ENCODE data around the gene MS4A2.
"Not testable (repeated sequence)": the region's sequence is repeated elsewhere in the genome, so short reads cannot be mapped to it uniquely, and the experiment has no call there.

MS4A2 gene

DNA sequence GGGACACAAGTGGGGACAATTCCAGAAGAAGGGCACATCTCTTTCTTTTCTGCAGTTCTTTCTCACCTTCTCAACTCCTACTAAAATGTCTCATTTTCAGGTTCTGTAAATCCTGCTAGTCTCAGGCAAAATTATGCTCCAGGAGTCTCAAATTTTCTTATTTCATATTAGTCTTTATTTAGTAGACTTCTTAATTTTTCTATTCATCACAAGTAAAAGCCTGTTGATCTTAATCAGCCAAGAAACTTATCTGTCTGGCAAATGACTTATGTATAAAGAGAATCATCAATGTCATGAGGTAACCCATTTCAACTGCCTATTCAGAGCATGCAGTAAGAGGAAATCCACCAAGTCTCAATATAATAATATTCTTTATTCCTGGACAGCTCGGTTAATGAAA, at the start of gene MS4A2:
Gene MS4A2, plus strand, starts transcription at position 301 of the 400 bp plus-strand sequence. CDS start 102 bp downstream, outside the sequence.
- no peak for DNase-seq (ENCODE audit: low read depth)
- Histone ChIP-seq H3K36me3 (ENCODE audit: control insufficient read depth, insufficient read depth, low read length, severe bottlenecking) (no peaks in the 10 kb centered on the region), H3K4me1 (ENCODE audit: control insufficient read depth, insufficient read depth, low read length) (no peaks in the 10 kb centered on the region), H3K9ac (ENCODE audit: low read length) (no peak within 1 kb of the TSS), H3K4me3 (ENCODE audit: low read length) (no peak within 1 kb of the TSS), H3K27me3 (replicated peaks; ENCODE audit: control insufficient read depth, insufficient read depth, low read length) (no peaks in the 10 kb centered on the region), H3K9me3 (ENCODE audit: control insufficient read depth, low read length) (no peaks in the 10 kb centered on the region)

DNA sequence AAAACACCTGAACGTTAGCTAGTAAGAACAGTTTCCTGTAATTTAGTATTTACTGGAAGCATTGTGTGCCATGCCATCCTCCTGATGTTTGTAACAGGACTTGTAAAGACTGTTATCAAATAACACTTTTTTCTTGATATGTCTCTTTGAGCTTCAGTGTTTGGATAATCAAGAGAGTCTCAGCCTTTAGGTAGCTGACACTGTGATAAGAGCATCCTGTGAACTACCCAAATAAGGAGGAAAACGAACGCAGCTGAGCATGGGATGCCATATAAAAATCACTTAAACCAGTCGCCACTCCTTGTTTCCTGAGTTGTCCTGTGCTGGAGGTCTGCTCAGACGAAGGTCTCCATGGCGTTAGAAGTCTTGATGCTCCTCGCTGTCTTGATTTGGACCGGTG, 48.4 kb upstream of the MS4A2 start, which contains the start of gene OOSP2:
Gene OOSP2, plus strand, starts transcription at position 301 of the 400 bp plus-strand sequence. Its CDS starts 51 bp downstream, at position 352.
- H3K9me3 ChIP-seq (ENCODE audit: control insufficient read depth, low read length), result no peaks in the 10 kb centered on the region
- H3K9ac ChIP-seq (ENCODE audit: low read length), result no peak within 1 kb of the TSS
- no peak for DNase-seq (ENCODE audit: low read depth)
- no peaks in the 10 kb centered on the region for H3K27me3 ChIP-seq (replicated peaks; ENCODE audit: control insufficient read depth, insufficient read depth, low read length)
- no peak within 1 kb of the TSS for H3K4me3 ChIP-seq (ENCODE audit: low read length)
- H3K36me3 ChIP-seq (ENCODE audit: control insufficient read depth, insufficient read depth, low read length, severe bottlenecking), result no peaks in the 10 kb centered on the region
- H3K4me1 ChIP-seq (ENCODE audit: control insufficient read depth, insufficient read depth, low read length), result no peaks in the 10 kb centered on the region

DNA sequence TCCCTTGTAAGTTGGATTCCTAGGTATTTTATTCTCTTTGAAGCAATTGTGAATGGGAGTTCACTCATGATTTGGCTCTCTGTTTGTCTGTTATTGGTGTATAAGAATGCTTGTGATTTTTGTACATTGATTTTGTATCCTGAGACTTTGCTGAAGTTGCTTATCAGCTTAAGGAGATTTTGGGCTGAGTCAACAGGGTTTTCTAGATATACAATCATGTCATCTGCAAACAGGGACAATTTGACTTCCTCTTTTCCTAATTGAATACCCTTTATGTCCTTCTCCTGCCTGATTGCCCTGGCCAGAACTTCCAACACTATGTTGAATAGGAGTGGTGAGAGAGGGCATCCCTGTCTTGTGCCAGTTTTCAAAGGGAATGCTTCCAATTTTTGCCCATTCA, 38.0 kb upstream of the MS4A2 start:
- DNase-seq (ENCODE audit: low read depth); H3K9me3 ChIP-seq (ENCODE audit: control insufficient read depth, low read length); H3K4me1 ChIP-seq (ENCODE audit: control insufficient read depth, insufficient read depth, low read length); H3K4me3 ChIP-seq (ENCODE audit: low read length); H3K27me3 ChIP-seq (replicated peaks; ENCODE audit: control insufficient read depth, insufficient read depth, low read length); H3K9ac ChIP-seq (ENCODE audit: low read length); H3K36me3 ChIP-seq (ENCODE audit: control insufficient read depth, insufficient read depth, low read length, severe bottlenecking): not testable (repeated sequence)

DNA sequence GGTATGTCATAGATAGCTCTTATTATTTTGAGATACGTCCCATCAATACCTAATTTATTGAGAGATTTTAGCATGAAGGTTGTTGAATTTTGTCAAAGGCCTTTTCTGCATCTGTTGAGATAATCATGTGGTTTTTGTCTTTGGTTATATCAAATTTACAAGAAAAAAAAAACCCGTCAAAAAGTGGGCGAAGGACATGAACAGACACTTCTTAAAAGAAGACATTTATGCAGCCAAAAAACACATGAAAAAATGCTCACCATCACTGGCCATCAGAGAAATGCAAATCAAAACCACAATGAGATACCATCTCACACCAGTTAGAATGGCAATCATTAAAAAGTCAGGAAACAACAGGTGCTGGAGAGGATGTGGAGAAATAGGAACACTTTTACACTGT, 37.6 kb upstream of the MS4A2 start:
- H3K36me3 ChIP-seq (ENCODE audit: control insufficient read depth, insufficient read depth, low read length, severe bottlenecking); DNase-seq (ENCODE audit: low read depth); H3K9me3 ChIP-seq (ENCODE audit: control insufficient read depth, low read length); H3K4me3 ChIP-seq (ENCODE audit: low read length); H3K27me3 ChIP-seq (replicated peaks; ENCODE audit: control insufficient read depth, insufficient read depth, low read length); H3K9ac ChIP-seq (ENCODE audit: low read length); H3K4me1 ChIP-seq (ENCODE audit: control insufficient read depth, insufficient read depth, low read length): not testable (repeated sequence)

DNA sequence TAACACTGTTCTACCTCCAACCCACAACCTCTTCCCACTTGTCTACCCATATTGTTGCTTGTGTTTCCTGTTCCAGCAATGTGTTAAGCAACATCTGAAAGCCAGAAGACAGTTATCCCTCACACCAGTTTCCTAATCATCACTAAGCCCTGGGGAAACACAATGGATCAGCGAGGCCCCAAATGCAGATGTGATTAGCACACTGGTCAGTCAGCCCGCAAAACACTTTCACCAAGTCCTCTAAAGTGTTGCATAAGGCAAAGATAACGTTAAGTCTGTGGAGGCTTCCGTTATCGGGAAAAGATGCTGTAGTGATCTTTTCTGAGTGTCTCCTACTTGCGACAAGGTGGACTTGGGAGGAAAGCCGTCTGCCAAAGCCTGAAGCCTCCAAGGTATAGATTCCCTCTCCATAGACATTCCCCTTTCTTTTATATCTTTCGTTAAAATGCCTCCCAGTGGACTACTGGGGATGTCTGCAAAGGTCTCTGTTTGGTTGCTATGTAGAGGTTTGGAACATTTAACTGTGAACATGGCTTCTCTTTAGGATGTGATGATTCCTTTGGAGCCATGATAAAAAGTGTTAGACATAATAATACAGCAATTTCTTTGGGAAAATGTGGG, 32.0 kb upstream of the MS4A2 start, which contains the start of gene MS4A3:
Gene MS4A3, plus strand, starts transcription at position 317 of the 621 bp plus-strand sequence. CDS start 4,496 bp downstream, outside the sequence.
- DNase-seq (ENCODE audit: low read depth), result no peak
- Histone ChIP-seq H3K4me1 (ENCODE audit: control insufficient read depth, insufficient read depth, low read length) (no peaks in the 10 kb centered on the region), H3K4me3 (ENCODE audit: low read length) (no peak within 1 kb of the TSS)

DNA sequence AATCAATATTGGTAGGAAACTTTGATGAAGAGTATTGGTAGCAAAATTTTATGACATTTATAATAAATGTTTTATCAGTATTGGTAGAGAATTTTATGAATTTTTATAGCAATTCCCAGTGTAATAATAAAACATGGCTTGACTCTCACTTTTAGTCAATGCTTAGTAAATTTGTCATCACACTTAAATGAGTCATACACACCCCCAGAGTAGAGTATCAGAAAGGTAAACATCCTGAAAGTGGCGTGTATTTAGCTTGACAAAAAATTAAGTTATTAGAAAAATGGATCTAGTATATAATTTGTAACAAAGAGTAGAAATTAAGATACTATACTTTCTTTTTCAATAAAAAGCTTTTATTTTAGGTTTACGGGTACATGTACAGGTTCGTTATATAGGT, 29.4 kb upstream of the MS4A2 start:
- H3K4me1 ChIP-seq (ENCODE audit: control insufficient read depth, insufficient read depth, low read length), result no peaks in the 10 kb centered on the region
- H3K36me3 ChIP-seq (ENCODE audit: control insufficient read depth, insufficient read depth, low read length, severe bottlenecking), result no peaks in the 10 kb centered on the region
- H3K27me3 ChIP-seq (replicated peaks; ENCODE audit: control insufficient read depth, insufficient read depth, low read length), result no peaks in the 10 kb centered on the region
- no peak overlapping the region for H3K4me3 ChIP-seq (ENCODE audit: low read length)
- DNase-seq (ENCODE audit: low read depth), result no peak
- no peak overlapping the region for H3K9ac ChIP-seq (ENCODE audit: low read length)
- H3K9me3 ChIP-seq (ENCODE audit: control insufficient read depth, low read length), result peaks cover 3% of the 10 kb centered on the region

More for the DNA sequence above, 32.0 kb upstream of the MS4A2 start, which contains the start of gene MS4A3:
- H3K9ac ChIP-seq (ENCODE audit: low read length), result no peak within 1 kb of the TSS
- H3K27me3 ChIP-seq (replicated peaks; ENCODE audit: control insufficient read depth, insufficient read depth, low read length), result no peaks in the 10 kb centered on the region
- H3K9me3 ChIP-seq (ENCODE audit: control insufficient read depth, low read length), result peaks cover 3% of the 10 kb centered on the region
- H3K36me3 ChIP-seq (ENCODE audit: control insufficient read depth, insufficient read depth, low read length, severe bottlenecking), result no peaks in the 10 kb centered on the region

DNA sequence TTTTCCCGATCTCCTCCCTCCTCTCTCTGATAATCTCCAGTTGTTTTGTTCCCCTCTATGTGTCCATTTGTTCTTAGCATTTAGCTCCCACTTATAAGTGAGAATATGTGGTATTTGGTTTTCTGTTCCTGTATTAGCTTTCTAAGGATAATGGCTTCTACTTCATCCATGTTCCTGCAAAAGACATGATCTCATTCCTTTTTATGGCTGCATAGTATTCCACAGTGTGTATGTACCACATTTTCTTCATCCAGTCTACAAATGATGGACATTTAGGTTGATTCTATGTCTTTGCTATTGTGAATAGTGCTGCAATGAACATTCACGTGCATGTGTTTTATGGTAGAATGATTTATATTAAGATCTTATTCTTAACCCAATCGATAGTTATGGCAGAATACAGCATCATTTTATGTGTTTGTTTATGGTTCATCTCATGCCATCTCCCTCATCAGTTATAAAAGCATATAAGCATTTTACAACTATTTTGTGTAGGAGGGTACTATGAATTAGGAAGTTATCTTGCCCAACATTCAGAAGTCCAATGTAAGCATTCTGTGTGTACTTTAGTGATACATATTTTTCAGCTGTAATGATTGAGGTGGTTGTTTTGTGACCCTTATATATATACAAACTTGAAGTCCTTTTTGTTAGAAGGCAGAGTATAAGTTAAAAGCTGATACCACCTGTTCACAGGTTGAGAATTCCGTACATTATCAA, 28.8 kb upstream of the MS4A2 start:
- Histone ChIP-seq H3K9ac (ENCODE audit: low read length) (no peak overlapping the region), H3K36me3 (ENCODE audit: control insufficient read depth, insufficient read depth, low read length, severe bottlenecking) (no peaks in the 10 kb centered on the region), H3K4me1 (ENCODE audit: control insufficient read depth, insufficient read depth, low read length) (no peaks in the 10 kb centered on the region), H3K9me3 (ENCODE audit: control insufficient read depth, low read length) (peaks cover 3% of the 10 kb centered on the region), H3K27me3 (replicated peaks; ENCODE audit: control insufficient read depth, insufficient read depth, low read length) (no peaks in the 10 kb centered on the region), H3K4me3 (ENCODE audit: low read length) (no peak overlapping the region)
- no peak for DNase-seq (ENCODE audit: low read depth)

DNA sequence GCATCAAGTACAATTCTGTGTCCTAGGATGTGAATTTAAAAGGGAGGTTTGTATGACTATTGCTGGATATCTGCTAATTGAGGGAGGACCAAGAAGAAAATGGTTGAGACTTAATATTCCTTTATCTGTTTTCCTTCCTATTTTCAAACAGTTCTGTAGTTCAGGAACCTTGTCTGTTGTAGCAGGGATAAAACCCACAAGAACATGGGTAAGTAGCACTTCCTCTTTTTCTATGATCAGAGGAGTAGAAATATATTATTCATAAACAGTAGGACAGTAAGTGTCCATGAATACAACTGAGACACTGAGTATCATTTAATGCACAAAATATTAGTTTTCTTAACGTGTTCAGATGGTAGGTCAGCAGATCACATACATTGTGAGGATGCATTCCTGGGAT, 24.4 kb upstream of the MS4A2 start:
- no peak for DNase-seq (ENCODE audit: low read depth)
- Histone ChIP-seq H3K9ac (ENCODE audit: low read length) (no peak overlapping the region), H3K27me3 (replicated peaks; ENCODE audit: control insufficient read depth, insufficient read depth, low read length) (no peaks in the 10 kb centered on the region), H3K9me3 (ENCODE audit: control insufficient read depth, low read length) (peaks cover 3% of the 10 kb centered on the region), H3K36me3 (ENCODE audit: control insufficient read depth, insufficient read depth, low read length, severe bottlenecking) (no peaks in the 10 kb centered on the region), H3K4me3 (ENCODE audit: low read length) (no peak overlapping the region), H3K4me1 (ENCODE audit: control insufficient read depth, insufficient read depth, low read length) (no peaks in the 10 kb centered on the region)

DNA sequence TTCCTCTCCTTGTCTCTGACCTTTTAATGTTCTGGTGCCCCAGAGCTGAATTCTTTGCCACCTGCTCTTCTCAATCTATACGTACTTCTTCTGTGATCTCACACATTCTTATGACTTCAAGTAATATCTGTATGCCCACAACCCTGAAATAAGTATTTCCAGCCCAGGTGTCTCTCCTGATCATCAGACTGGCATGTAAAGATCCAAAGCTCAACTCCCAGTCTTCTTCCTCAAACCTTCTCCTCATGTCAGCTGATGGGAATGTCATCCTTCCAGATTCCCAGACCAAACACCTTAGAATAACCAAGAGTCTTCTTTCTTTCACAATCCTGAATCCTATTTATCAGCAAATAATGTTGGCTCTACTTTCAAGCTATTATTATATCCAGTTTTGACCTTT, 22.7 kb upstream of the MS4A2 start:
- no peak for DNase-seq (ENCODE audit: low read depth)
- no peak overlapping the region for H3K4me3 ChIP-seq (ENCODE audit: low read length)
- H3K9me3 ChIP-seq (ENCODE audit: control insufficient read depth, low read length), result no peaks in the 10 kb centered on the region
- H3K9ac ChIP-seq (ENCODE audit: low read length), result no peak overlapping the region
- no peaks in the 10 kb centered on the region for H3K4me1 ChIP-seq (ENCODE audit: control insufficient read depth, insufficient read depth, low read length)
- no peaks in the 10 kb centered on the region for H3K36me3 ChIP-seq (ENCODE audit: control insufficient read depth, insufficient read depth, low read length, severe bottlenecking)
- no peaks in the 10 kb centered on the region for H3K27me3 ChIP-seq (replicated peaks; ENCODE audit: control insufficient read depth, insufficient read depth, low read length)

DNA sequence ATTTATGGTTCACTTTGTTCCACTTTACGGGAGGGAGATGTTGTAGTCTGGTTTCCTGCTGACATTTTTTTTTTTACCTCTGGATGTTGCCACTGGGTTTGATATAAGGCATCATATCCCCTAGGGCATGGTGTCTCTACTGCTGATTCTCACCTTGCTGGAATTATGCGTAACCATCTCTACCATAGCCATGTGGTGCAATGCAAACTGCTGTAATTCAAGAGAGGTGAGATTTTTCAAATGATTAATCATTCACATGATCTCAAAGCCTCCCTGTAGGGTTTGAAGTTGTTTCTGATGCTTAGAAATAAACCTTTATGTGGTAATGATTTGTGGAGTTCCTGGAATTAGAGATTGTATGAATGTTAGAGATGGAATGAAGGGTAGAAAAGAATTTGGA, 19.0 kb upstream of the MS4A2 start:
- Histone ChIP-seq H3K36me3 (ENCODE audit: control insufficient read depth, insufficient read depth, low read length, severe bottlenecking) (no peaks in the 10 kb centered on the region), H3K27me3 (replicated peaks; ENCODE audit: control insufficient read depth, insufficient read depth, low read length) (no peaks in the 10 kb centered on the region), H3K9ac (ENCODE audit: low read length) (no peak overlapping the region), H3K9me3 (ENCODE audit: control insufficient read depth, low read length) (no peaks in the 10 kb centered on the region), H3K4me1 (ENCODE audit: control insufficient read depth, insufficient read depth, low read length) (no peaks in the 10 kb centered on the region), H3K4me3 (ENCODE audit: low read length) (no peak overlapping the region)
- no peak for DNase-seq (ENCODE audit: low read depth)

DNA sequence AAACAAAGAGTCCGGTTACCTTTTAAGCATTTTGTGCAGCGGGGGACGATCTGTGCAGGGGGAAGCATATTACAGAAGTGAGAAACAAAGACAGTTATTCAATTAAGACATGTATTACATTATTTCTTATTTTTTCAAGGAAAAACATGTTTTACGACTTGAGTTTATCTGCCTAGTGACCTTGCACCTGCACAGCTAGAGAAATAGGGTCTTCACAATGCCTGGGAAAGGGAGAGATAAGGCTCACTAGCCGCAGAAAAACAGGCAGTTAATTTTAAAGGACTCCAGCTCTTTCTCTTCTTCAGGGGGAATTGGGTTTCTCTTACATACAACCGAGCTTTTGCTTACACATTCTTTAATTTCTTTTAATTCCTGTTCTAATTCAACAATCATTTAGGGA, 16.8 kb upstream of the MS4A2 start:
- DNase-seq (ENCODE audit: low read depth); H3K36me3 ChIP-seq (ENCODE audit: control insufficient read depth, insufficient read depth, low read length, severe bottlenecking); H3K9me3 ChIP-seq (ENCODE audit: control insufficient read depth, low read length); H3K4me1 ChIP-seq (ENCODE audit: control insufficient read depth, insufficient read depth, low read length); H3K9ac ChIP-seq (ENCODE audit: low read length); H3K27me3 ChIP-seq (replicated peaks; ENCODE audit: control insufficient read depth, insufficient read depth, low read length); H3K4me3 ChIP-seq (ENCODE audit: low read length): not testable (repeated sequence)
